ENCODE results near the gene AFAP1.

The AFAP1 gene

DNA sequence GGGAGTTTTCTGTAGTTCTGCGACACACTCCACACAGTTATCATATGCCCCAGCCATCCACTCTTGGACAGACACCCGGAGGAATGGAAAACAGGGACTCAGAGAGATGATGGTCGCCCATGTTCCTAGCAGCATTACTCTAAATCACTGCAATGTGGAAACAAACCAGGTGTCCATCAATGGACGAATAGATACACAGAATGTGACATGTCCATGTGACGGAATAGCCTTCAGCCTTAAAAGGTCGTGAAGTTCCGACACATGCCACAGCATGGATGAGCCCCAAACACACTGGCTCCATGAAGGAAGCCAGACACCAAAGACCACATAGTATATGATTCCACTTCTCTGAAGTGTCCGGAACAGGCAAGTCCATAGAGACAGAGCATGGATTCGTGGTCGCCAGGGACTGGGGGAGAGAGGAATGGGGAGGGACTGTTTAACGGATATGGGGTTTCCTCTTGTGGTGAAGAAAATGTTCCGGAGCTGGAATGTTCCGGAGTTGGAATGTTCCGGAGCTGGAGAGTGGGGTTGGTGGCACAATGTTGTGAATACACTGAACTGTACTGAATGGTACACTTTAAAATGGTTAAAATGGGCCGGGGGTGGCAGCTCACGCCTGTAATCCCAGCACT is 28.7 kb upstream of the AFAP1 start:
- peak overlapping the region in 1 of 2 donors; percentile 41 for H3K27ac ChIP-seq
- TF ChIP-seq, protein P1, sequence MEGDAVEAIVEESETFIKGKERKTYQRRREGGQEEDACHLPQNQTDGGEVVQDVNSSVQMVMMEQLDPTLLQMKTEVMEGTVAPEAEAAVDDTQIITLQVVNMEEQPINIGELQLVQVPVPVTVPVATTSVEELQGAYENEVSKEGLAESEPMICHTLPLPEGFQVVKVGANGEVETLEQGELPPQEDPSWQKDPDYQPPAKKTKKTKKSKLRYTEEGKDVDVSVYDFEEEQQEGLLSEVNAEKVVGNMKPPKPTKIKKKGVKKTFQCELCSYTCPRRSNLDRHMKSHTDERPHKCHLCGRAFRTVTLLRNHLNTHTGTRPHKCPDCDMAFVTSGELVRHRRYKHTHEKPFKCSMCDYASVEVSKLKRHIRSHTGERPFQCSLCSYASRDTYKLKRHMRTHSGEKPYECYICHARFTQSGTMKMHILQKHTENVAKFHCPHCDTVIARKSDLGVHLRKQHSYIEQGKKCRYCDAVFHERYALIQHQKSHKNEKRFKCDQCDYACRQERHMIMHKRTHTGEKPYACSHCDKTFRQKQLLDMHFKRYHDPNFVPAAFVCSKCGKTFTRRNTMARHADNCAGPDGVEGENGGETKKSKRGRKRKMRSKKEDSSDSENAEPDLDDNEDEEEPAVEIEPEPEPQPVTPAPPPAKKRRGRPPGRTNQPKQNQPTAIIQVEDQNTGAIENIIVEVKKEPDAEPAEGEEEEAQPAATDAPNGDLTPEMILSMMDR (IDR thresholded peaks at IDR 0.05): no peak
- DNase-seq (ENCODE audit: low spot score): no peak
- no peak overlapping the region for H3K4me3 ChIP-seq

DNA sequence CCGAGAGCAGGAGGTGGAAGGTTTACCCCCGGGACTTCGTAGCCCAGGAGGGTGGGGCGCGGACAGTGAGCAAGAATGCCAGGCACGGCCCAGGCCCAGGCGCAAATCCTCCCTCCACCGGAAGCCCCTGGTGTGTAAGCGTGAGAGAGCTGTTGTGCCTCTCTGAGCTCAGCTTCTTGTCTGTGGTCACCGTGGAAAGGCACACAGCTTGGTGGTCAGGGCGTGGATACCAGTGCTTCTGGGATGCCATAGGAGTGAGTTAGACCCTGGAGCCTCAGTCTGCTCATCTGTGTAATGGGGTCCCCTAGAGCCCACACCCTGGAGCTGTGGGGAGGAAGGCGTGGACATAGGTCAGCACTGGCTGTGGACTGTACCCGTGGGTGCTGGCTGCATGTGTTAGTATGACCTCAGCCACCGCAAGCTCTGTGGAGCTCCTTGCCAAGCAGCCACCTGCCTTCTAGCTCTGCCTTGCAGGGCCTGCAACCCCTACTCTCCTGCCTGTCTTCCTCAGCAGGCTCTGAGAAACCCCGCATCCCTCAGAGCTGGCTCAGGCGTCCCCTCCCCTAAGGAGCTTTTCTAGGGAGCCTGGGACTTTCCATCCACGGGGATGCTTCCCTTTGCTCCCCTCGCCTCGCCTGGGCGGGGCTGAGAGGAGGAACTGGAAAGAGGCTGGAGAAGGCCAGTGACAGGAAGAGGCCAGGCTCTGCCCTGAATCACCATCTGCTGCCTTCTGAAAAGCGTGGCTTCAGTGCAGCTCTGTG is 28.0 kb upstream of the AFAP1 start:
- no peak for DNase-seq (ENCODE audit: low spot score)
- Histone ChIP-seq H3K27ac (peak overlapping the region in 1 of 2 donors; percentile 41), H3K4me3 (no peak overlapping the region)
- TF ChIP-seq, protein P1 (IDR thresholded peaks at IDR 0.05): no peak

DNA sequence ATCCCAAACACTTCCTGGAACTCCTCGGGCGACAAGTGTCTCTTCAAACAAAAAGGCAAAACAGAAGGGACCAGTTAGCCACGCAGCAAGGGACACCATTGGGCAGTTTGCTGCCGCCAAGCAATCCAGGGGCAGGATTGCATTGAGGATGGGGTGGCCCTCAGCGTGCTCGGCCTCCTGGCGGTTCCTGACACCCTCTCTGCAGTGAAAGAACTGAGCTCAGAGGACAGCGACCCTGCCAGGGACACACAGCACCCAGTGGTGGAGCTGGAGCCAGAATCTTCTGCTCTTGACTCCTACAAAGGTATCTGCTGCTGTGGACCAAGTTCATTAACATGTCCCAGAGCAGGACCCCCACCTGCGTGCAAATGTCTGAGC is 27.4 kb upstream of the AFAP1 start:
- Histone ChIP-seq H3K27ac (no peak overlapping the region), H3K4me3 (no peak overlapping the region)
- DNase-seq (ENCODE audit: low spot score): no peak
- TF ChIP-seq, protein P1 (IDR thresholded peaks at IDR 0.05): no peak

GRCh38 chr4:7966281-7967062 is 26.8 kb upstream of the AFAP1 start:
- DNase-seq (ENCODE audit: low spot score): no peak
- Histone ChIP-seq H3K4me3 (no peak overlapping the region), H3K27ac (no peak overlapping the region)
- TF ChIP-seq, protein P1 (IDR thresholded peaks at IDR 0.05): no peak

GRCh38 chr4:7964890-7965662 is 25.4 kb upstream of the AFAP1 start:
- TF ChIP-seq, protein P1 (IDR thresholded peaks at IDR 0.05): no peak
- Histone ChIP-seq H3K4me3 (no peak overlapping the region), H3K27ac (no peak overlapping the region)
- no peak for DNase-seq (ENCODE audit: low spot score)

- DNase-seq (ENCODE audit: low spot score): no peak
- no peak overlapping the region for H3K4me3 ChIP-seq
- TF ChIP-seq, protein P1 (IDR thresholded peaks at IDR 0.05): no peak
- no peak overlapping the region for H3K27ac ChIP-seq
Measured at GRCh38 chr4:7964459-7964858, 24.8 kb upstream of the AFAP1 start.
